ENCODE data around the gene GRK5. TPM values are rescaled to one million over a fixed set of nuclear protein-coding genes. Genes with fewer than 3 reads are reported as not detected.

The GRK5 gene
- total RNA-seq, 1 donor from 2014 or later, result 77.6 TPM

DNA sequence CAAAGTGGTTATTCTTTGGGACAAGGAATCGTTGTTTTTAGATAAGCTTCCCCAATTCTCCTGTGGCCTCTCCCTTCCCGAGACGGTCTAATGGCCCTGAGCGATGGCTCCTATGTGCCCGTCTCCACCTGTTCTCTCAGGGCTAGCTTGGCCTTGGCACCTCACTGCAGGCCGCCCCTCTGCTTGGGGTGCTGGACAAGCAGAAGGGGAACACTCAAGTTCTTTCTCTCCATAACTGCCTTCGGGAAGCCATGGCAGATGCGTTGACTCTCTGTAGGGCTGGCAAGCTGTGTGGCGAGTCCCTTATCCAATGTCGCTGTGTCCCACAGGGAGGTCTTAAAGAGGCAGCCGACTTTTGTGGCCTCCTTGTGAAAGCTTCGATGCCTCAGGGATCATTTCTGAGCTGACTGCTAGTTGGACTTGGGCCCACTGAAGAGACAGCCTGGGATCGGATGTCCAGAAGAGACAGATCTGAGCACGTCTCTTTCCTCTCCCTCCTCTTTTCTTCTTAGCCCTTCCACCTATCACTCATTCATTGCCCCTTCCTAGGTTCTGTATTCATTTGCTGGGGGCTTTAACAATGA lies 70.8 kb downstream of the GRK5 start:
- no peak for DNase-seq
- no peak for TF ChIP-seq CTCF (IDR thresholded peaks at IDR 0.05; ENCODE audit: partially characterized antibody, unreplicated experiment)
- Mint-ChIP-seq H3K4me3 (ENCODE audit: unreplicated experiment) (no peak overlapping the region), H3K9me3 (ENCODE audit: unreplicated experiment) (peaks cover 12% of the 10 kb centered on the region), H3K27ac (ENCODE audit: unreplicated experiment) (no peak overlapping the region), H3K27me3 (ENCODE audit: unreplicated experiment) (peaks cover 8% of the 10 kb centered on the region), H3K4me1 (ENCODE audit: low read depth, unreplicated experiment) (peaks cover 38% of the 10 kb centered on the region), H3K36me3 (ENCODE audit: unreplicated experiment) (peaks cover 4% of the 10 kb centered on the region)

- H3K27ac Mint-ChIP-seq (ENCODE audit: unreplicated experiment), result peak overlapping the region; percentile 48
Observed at GRCh38 chr10:119279441-119279840, 72.1 kb downstream of the GRK5 start.

GRCh38 chr10:119281581-119282071 lies 74.3 kb downstream of the GRK5 start:
- Mint-ChIP-seq H3K36me3 (ENCODE audit: unreplicated experiment) (peaks cover 4% of the 10 kb centered on the region), H3K4me1 (ENCODE audit: low read depth, unreplicated experiment) (peaks cover 49% of the 10 kb centered on the region), H3K9me3 (ENCODE audit: unreplicated experiment) (peaks cover 15% of the 10 kb centered on the region), H3K4me3 (ENCODE audit: unreplicated experiment) (peak overlapping the region; percentile 81), H3K27ac (ENCODE audit: unreplicated experiment) (peak overlapping the region; percentile 73), H3K27me3 (ENCODE audit: unreplicated experiment) (peaks cover 14% of the 10 kb centered on the region)
- DNase-seq, result no peak
- TF ChIP-seq CTCF (IDR thresholded peaks at IDR 0.05; ENCODE audit: partially characterized antibody, unreplicated experiment), result no peak

More at GRCh38 chr10:119279441-119279840, 72.1 kb downstream of the GRK5 start:
- H3K4me1 Mint-ChIP-seq (ENCODE audit: low read depth, unreplicated experiment), result peaks cover 42% of the 10 kb centered on the region
- H3K4me3 Mint-ChIP-seq (ENCODE audit: unreplicated experiment), result no peak overlapping the region
- DNase-seq, result no peak
- no peak for TF ChIP-seq CTCF (IDR thresholded peaks at IDR 0.05; ENCODE audit: partially characterized antibody, unreplicated experiment)
- H3K27me3 Mint-ChIP-seq (ENCODE audit: unreplicated experiment), result peaks cover 11% of the 10 kb centered on the region
- H3K36me3 Mint-ChIP-seq (ENCODE audit: unreplicated experiment), result peaks cover 4% of the 10 kb centered on the region
- peaks cover 12% of the 10 kb centered on the region for H3K9me3 Mint-ChIP-seq (ENCODE audit: unreplicated experiment)

- H3K27ac Mint-ChIP-seq (ENCODE audit: unreplicated experiment), result peak overlapping the region; percentile 73
- TF ChIP-seq CTCF (IDR thresholded peaks at IDR 0.05; ENCODE audit: partially characterized antibody, unreplicated experiment), result no peak
- no peak for DNase-seq
- peaks cover 14% of the 10 kb centered on the region for H3K27me3 Mint-ChIP-seq (ENCODE audit: unreplicated experiment)
- H3K9me3 Mint-ChIP-seq (ENCODE audit: unreplicated experiment), result peaks cover 14% of the 10 kb centered on the region
- H3K36me3 Mint-ChIP-seq (ENCODE audit: unreplicated experiment), result peaks cover 4% of the 10 kb centered on the region
- H3K4me3 Mint-ChIP-seq (ENCODE audit: unreplicated experiment), result peak overlapping the region; percentile 81
- peaks cover 53% of the 10 kb centered on the region for H3K4me1 Mint-ChIP-seq (ENCODE audit: low read depth, unreplicated experiment)
Observed at GRCh38 chr10:119282446-119282845, 75.1 kb downstream of the GRK5 start.

DNA sequence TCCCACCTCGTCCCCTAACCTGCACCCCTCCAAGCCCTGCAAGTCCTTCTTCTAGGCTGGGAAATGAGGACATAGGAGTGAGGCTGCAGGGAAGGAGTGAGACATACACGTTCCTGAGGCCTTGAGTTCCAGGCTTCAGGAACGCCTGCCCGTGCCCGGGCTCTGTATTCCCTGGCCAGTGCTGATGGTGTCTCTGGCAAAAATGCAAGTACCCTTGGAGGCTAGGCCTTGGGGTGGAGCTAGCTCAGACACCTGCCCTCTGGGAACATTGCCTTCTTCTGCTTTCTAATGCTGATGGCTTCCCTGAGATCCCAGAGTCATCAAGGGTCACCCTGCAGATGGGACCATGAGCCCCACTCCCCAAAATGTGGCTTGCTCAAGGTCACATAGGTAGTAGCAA lies 76.0 kb downstream of the GRK5 start:
- Mint-ChIP-seq H3K27ac (ENCODE audit: unreplicated experiment) (no peak overlapping the region), H3K36me3 (ENCODE audit: unreplicated experiment) (no peaks in the 10 kb centered on the region), H3K4me1 (ENCODE audit: low read depth, unreplicated experiment) (peaks cover 56% of the 10 kb centered on the region), H3K4me3 (ENCODE audit: unreplicated experiment) (no peak overlapping the region), H3K9me3 (ENCODE audit: unreplicated experiment) (peaks cover 9% of the 10 kb centered on the region), H3K27me3 (ENCODE audit: unreplicated experiment) (peaks cover 12% of the 10 kb centered on the region)
- no peak for DNase-seq
- no peak for TF ChIP-seq CTCF (IDR thresholded peaks at IDR 0.05; ENCODE audit: partially characterized antibody, unreplicated experiment)

Measured in glutamatergic neuron (in vitro differentiated cells).